HL-60 (cell line): Measurements from ENCODE around the gene TACC2.

ENCODE experiments used
- DNase-seq, 2 experiments: peaks; one replicate each; pipeline ENCODE4 v3.0.0-alpha.2; 2010 to 2020; ENCODE audit warnings: low read depth in 1 of 2, low spot score in 1 of 2
- H3K27ac ChIP-seq: fragments of 250-450 bp; sonication (Bioruptor Pico); replicated peaks from 2 replicates; pipeline ENCODE4 v1.5.1; 2020; ENCODE audit warnings: mild to moderate bottlenecking, moderate library complexity
- H3K27me3 ChIP-seq: fragments of 250-450 bp; sonication (Bioruptor Pico); 2 replicates; pipeline ENCODE4 v1.5.1; 2021; ENCODE audit warnings: mild to moderate bottlenecking, moderate library complexity; ENCODE audit not compliant: insufficient read depth, poor library complexity, severe bottlenecking
- H3K4me3 ChIP-seq: replicated peaks from 2 replicates; pipeline ENCODE4 v1.5.1; 2011; ENCODE audit warnings: mild to moderate bottlenecking, control low read depth, low read length; ENCODE audit not compliant: insufficient read depth
- CTCF ChIP-seq: IDR thresholded peaks from one replicate; pipeline ENCODE4 v1.5.1; 2011; ENCODE audit warnings: low read length, control low read depth, inconsistent platforms; ENCODE audit not compliant: insufficient read depth
- GABPA ChIP-seq: IDR thresholded peaks from 2 replicates; pipeline ENCODE4 v1.6.1; 2012; ENCODE audit warnings: low read depth
- POLR2AphosphoS5 ChIP-seq: IDR thresholded peaks from 2 replicates; pipeline ENCODE4 v1.6.1; 2012; ENCODE audit warnings: low read depth
- REST ChIP-seq: IDR thresholded peaks from 2 replicates; pipeline ENCODE4 v1.6.1; 2012; ENCODE audit warnings: low read depth; ENCODE audit not compliant: insufficient replicate concordance
- SPI1 ChIP-seq: IDR thresholded peaks from 2 replicates; pipeline ENCODE4 v1.6.1; 2012; ENCODE audit warnings: low read depth, mild to moderate bottlenecking, borderline replicate concordance

TACC2 gene

GRCh38 chr10:122296363-122297120 lies 307.6 kb downstream of the TACC2 start:
- Histone ChIP-seq H3K4me3 (no peak overlapping the region), H3K27ac (no peak overlapping the region), H3K27me3 (peaks cover 4% of the 10 kb centered on the region)
- DNase-seq = no peak
- TF ChIP-seq GABPA (no peak), SPI1 (no peak), POLR2AphosphoS5 (no peak), REST (no peak), CTCF (no peak)

GRCh38 chr10:122297583-122297982 lies 308.6 kb downstream of the TACC2 start:
- no peak for DNase-seq
- TF ChIP-seq CTCF = no peak
- no peak for TF ChIP-seq POLR2AphosphoS5
- no peak for TF ChIP-seq REST
- no peak for TF ChIP-seq SPI1
- TF ChIP-seq GABPA = no peak
- no peaks in the 10 kb centered on the region for H3K27me3 ChIP-seq
- no peak overlapping the region for H3K4me3 ChIP-seq
- H3K27ac ChIP-seq = no peak overlapping the region

- H3K27ac ChIP-seq = no peak overlapping the region
- DNase-seq = no peak
- TF ChIP-seq CTCF = no peak
- no peak for TF ChIP-seq SPI1
- no peak for TF ChIP-seq POLR2AphosphoS5
- no peak for TF ChIP-seq GABPA
- no peak for TF ChIP-seq REST
Observed at GRCh38 chr10:122298206-122298597, 309.2 kb downstream of the TACC2 start.

More at GRCh38 chr10:122298206-122298597, 309.2 kb downstream of the TACC2 start:
- no peaks in the 10 kb centered on the region for H3K27me3 ChIP-seq
- no peak overlapping the region for H3K4me3 ChIP-seq
